K562 (cell line): ENCODE results near the gene CRHR2. TPM values are rescaled to one million over a fixed set of nuclear protein-coding genes. Genes with fewer than 3 reads are reported as not detected.

Experiments
- ATAC-seq: fragments of 200-7000 bp; cut with Tn5 transposase; 3 replicates; pipeline ENCODE4 v1.9.1; 2020; ENCODE audit warnings: moderate library complexity
- BruUV-seq: library from RNA; stranded (reverse); fragments of 400-500 nt; replicated peaks from 2 replicates; lab custom pipeline; 2021; lab: Mats Ljungman, UMichigan
- CTCF ChIA-PET: fragments of 300-600 bp; formaldehyde crosslinking; extraction: SDS; loops from one replicate; lab custom pipeline; 2021; ENCODE audit warnings: low intra/inter-chr PET ratio; lab: Yijun Ruan, JAX
- POLR2A ChIA-PET: fragments of 300-600, 350-650 bp; sonication (Branson Sonifier 250); formaldehyde crosslinking; extraction: SDS; loops from one replicate; lab custom pipeline; 2021; ENCODE audit warnings: antibody characterized with exemption, inconsistent platforms; lab: Yijun Ruan, JAX
- DNase-seq, 4 experiments: peaks; one replicate each; pipeline versions ENCODE4 v3.0.0 to v3.0.0-alpha.2; 2011 to 2018; ENCODE audit warnings: low spot score in 3 of 4, mixed read lengths in 3 of 4; ENCODE audit errors: extremely low read depth in 1 of 4
- FAIRE-seq: peaks from 2 replicates; lab custom pipeline; 2011; peaks lifted over from hg19 to GRCh38; lab: Jason Lieb, UNC
- H2AFZ ChIP-seq: 2 replicates; pipeline ENCODE4 v1.6.0; 2011; ENCODE audit warnings: low read depth, low read length, control low read depth, inconsistent platforms
- H3K27ac ChIP-seq: fragments of 200-600 bp; 3 replicates; pipeline ENCODE4 v1.8.0; 2011; ENCODE audit warnings: low read depth, mild to moderate bottlenecking, control low read depth, inconsistent platforms, low read length, moderate library complexity, mixed read lengths; ENCODE audit errors: extremely low read depth
- H3K27me3 ChIP-seq, 2 experiments: fragments of 300-600 bp in 1 of 2; 2 replicates in 1 of 2; 3 replicates in 1 of 2; pipeline versions ENCODE4 v1.6.0 to v1.8.0; 2011; ENCODE audit warnings: inconsistent platforms in 2 of 2, low read length in 2 of 2, mild to moderate bottlenecking in 1 of 2, mixed read lengths in 1 of 2, moderate library complexity in 1 of 2; ENCODE audit not compliant: control insufficient read depth in 2 of 2, insufficient read depth in 2 of 2
- H3K36me3 ChIP-seq: fragments of 300-600 bp; 3 replicates; pipeline ENCODE4 v1.8.0; 2011; ENCODE audit warnings: mild to moderate bottlenecking, low read length, inconsistent platforms; ENCODE audit not compliant: control insufficient read depth, insufficient read depth
- H3K4me1 ChIP-seq, 2 experiments: fragments of 200-600 bp in 1 of 2; replicated peaks in 1 of 2; 2 replicates in 1 of 2; 3 replicates in 1 of 2; pipeline versions ENCODE4 v1.5.1 to v1.8.0; 2011; ENCODE audit warnings: inconsistent platforms in 2 of 2, low read length in 2 of 2, mild to moderate bottlenecking in 1 of 2, mixed read lengths in 1 of 2, moderate library complexity in 1 of 2; ENCODE audit not compliant: control insufficient read depth in 2 of 2, insufficient read depth in 2 of 2
- H3K4me2 ChIP-seq: 2 replicates; pipeline ENCODE4 v1.6.1; 2011; ENCODE audit warnings: low read length, control low read depth, inconsistent platforms, mixed read lengths; ENCODE audit not compliant: insufficient read depth
- H3K4me3 ChIP-seq: fragments of 200-600 bp; sonication (generic), shearing (Covaris generic); 2 replicates; pipeline ENCODE4 v1.5.1; 2016; ENCODE audit warnings: control low read depth, inconsistent platforms
- H3K79me2 ChIP-seq: fragments of 200-600 bp; 3 replicates; pipeline ENCODE4 v1.8.0; 2011; ENCODE audit warnings: low read length, inconsistent platforms; ENCODE audit not compliant: control insufficient read depth, insufficient read depth
- H3K9ac ChIP-seq, 2 experiments: 2 replicates each; pipeline versions ENCODE4 v1.6.0 to v1.6.1; 2011; ENCODE audit warnings: low read depth in 2 of 2, low read length in 2 of 2, control low read depth in 1 of 2, inconsistent platforms in 1 of 2, mild to moderate bottlenecking in 1 of 2, mixed read lengths in 1 of 2; ENCODE audit not compliant: insufficient read depth in 1 of 2
- H3K9me1 ChIP-seq: one replicate; pipeline ENCODE4 v1.6.0; 2011; ENCODE audit warnings: inconsistent platforms, mild to moderate bottlenecking, low read length, moderate library complexity; ENCODE audit not compliant: control insufficient read depth, insufficient read depth
- H3K9me3 ChIP-seq: replicated peaks from 2 replicates; pipeline ENCODE4 v1.5.1; 2011; ENCODE audit warnings: low read depth, low read length, inconsistent platforms; ENCODE audit not compliant: control insufficient read depth, insufficient read depth
- H4K20me1 ChIP-seq: replicated peaks from 2 replicates; pipeline ENCODE4 v1.6.1; 2011; ENCODE audit warnings: low read length, inconsistent platforms, mixed read lengths; ENCODE audit not compliant: control insufficient read depth, insufficient read depth
- HEY1 ChIP-seq: fragments of 250-450 bp; sonication (Bioruptor Pico); IDR thresholded peaks from 2 replicates; pipeline ENCODE4 v1.5.0; 2020; ENCODE audit warnings: mild to moderate bottlenecking, moderate library complexity, borderline replicate concordance
- NFE2L1 ChIP-seq: fragments of 450-650 bp; IDR thresholded peaks from 2 replicates; pipeline ENCODE4 v1.6.1; 2016; ENCODE audit warnings: missing genetic modification characterization, low read depth, mild to moderate bottlenecking, missing compliant biosample characterization, moderate library complexity, borderline replicate concordance
- ZNF274 ChIP-seq: IDR thresholded peaks from 2 replicates; pipeline ENCODE4 v1.6.1; 2011; ENCODE audit warnings: low read depth, mild to moderate bottlenecking, low read length, moderate library complexity, borderline replicate concordance
- WGBS: fragments of 100-300 bp; shearing (Covaris generic); methylation state at CpG from one replicate; pipeline ENCODE4 v1.1.6; 2016; ENCODE audit warnings: low coverage, mixed read lengths; ENCODE audit not compliant: insufficient coverage; ENCODE audit errors: missing lambda C conversion rate; 5-methylcytosine and 5-hydroxymethylcytosine counted together
- in situ Hi-C: fragments of 300-500 bp; cut with MboI; formaldehyde crosslinking; loops from 4 replicates; pipeline ENCODE4 v1.15.0; 2018; ENCODE audit warnings: inconsistent platforms, mixed read lengths
- intact Hi-C: fragments of 100-400 bp; cut with micrococcal nuclease; formaldehyde crosslinking; loops from 2 replicates; pipeline ENCODE4 v1.14.2; 2022
- polyA plus RNA-seq, 8 experiments: library from polyadenylated mRNA; depleted of rRNA in 4 of 8; stranded (reverse) in 5 of 8; unstranded in 3 of 8; fragments of >200 nt; fragmentation: Nextera tagmentation in 2 of 8; fragmentation: Illumina TruSeq in 1 of 8; extraction: Ambion mirVana in 2 of 8; extraction: Trizol in 1 of 8; gene quantifications; 2 replicates each; pipeline versions ENCODE4 v1.2.1 to v1.2.3, GENCODE V29; 2011 to 2014; ENCODE audit warnings: inconsistent platforms in 1 of 8, missing spikeins in 1 of 8
- total RNA-seq, 7 experiments: library from RNA; depleted of rRNA in 6 of 7; stranded (reverse); fragments of >200 nt in 6 of 7; fragmentation: Illumina TruSeq in 2 of 7; extraction: Trizol in 2 of 7; gene quantifications; 2 replicates each; pipeline versions ENCODE4 v1.2.1 to v1.2.3, GENCODE V29; 2011 to 2021; ENCODE audit warnings: low replicate concordance in 1 of 7
- TF ChIP-seq, protein P1 (sequence below): fragments of 450-650 bp; IDR thresholded peaks from 2 replicates; pipeline ENCODE4 v1.6.1; 2018; ENCODE audit warnings: mild to moderate bottlenecking, low read depth; ENCODE audit not compliant: partially characterized antibody

Gene CRHR2
- total and polyA plus RNA-seq, 9 of the 15 experiments (the other 6 are each of a cell fraction or from before 2014, with no cell fraction given): not detected

DNA sequence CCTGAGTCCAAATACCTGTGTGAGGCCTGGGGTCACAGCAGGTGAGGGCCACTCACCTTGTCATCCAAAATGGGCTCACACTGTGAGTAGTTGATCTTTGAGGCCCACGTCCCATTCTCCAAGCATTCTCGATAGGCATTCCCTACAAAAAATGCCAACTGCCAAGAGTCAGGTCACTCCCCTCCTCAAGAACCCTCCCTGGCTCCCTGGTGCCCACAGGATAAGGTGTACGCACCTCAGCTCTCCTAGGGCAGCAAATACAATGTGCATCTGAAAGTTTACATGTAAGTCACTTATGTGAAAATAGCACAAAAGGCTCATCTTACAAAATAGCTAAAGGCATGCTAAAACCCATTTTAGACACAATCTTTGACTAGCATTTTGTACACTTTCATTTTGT, 15.1 kb downstream of the CRHR2 start:
- Histone ChIP-seq H3K79me2 (no peaks in the 10 kb centered on the region), H2AFZ (no peak overlapping the region), H3K9ac (no peak overlapping the region), H4K20me1 (peaks cover 7% of the 10 kb centered on the region; the same call in 1 of the 2 replicates), H3K9me3 (no peaks in the 10 kb centered on the region), H3K9me1 (peaks cover 4% of the 10 kb centered on the region), H3K4me1 (no peaks in the 10 kb centered on the region), H3K36me3 (no peaks in the 10 kb centered on the region), H3K4me3 (no peak overlapping the region), H3K27ac (no peak overlapping the region), H3K27me3 (peaks cover 3 to 36% of the 10 kb centered on the region in 2 experiments; a peak in 3 of 5 replicates), H3K4me2 (no peak overlapping the region)
- no peak for DNase-seq
- CTCF ChIA-PET: no interaction called here
- in situ Hi-C loops: no loop called here
- no peak for FAIRE-seq
- intact Hi-C loops: no loop called here
- TF ChIP-seq ZNF274 (no peak), NFE2L1 (tag) (no peak), HEY1 (CRISPR knock-in tag) (no peak)
- TF ChIP-seq, protein P1, sequence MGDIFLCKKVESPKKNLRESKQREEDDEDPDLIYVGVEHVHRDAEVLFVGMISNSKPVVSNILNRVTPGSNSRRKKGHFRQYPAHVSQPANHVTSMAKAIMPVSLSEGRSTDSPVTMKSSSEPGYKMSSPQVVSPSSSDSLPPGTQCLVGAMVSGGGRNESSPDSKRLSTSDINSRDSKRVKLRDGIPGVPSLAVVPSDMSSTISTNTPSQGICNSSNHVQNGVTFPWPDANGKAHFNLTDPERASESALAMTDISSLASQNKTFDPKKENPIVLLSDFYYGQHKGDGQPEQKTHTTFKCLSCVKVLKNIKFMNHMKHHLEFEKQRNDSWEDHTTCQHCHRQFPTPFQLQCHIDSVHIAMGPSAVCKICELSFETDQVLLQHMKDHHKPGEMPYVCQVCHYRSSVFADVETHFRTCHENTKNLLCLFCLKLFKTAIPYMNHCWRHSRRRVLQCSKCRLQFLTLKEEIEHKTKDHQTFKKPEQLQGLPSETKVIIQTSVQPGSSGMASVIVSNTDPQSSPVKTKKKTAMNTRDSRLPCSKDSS: no peak
- POLR2A ChIA-PET: interaction anchor here (0.6 to 1.4 kb wide), 4 partner anchors 8 to 22 kb away, joined by 3 read pairs; no protein-coding TSS in a partner anchor
- no TSS peak for BruUV-seq
- 2% methylated on average over 3 of the region's 3 CpGs for WGBS
- no peak for ATAC-seq
